GM12801 (cell line): ENCODE results near the gene ABCA5.

Experiments used
- TF ChIP-seq, protein P1 (sequence below): IDR thresholded peaks from one replicate; pipeline ENCODE4 v1.5.1; 2011; ENCODE audit warnings: control low read depth; ENCODE audit not compliant: insufficient read length; ENCODE audit errors: extremely low read depth

ABCA5 gene

GRCh38 chr17:69302682-69303081 is 24.3 kb downstream of the ABCA5 start:
- TF ChIP-seq, protein P1, sequence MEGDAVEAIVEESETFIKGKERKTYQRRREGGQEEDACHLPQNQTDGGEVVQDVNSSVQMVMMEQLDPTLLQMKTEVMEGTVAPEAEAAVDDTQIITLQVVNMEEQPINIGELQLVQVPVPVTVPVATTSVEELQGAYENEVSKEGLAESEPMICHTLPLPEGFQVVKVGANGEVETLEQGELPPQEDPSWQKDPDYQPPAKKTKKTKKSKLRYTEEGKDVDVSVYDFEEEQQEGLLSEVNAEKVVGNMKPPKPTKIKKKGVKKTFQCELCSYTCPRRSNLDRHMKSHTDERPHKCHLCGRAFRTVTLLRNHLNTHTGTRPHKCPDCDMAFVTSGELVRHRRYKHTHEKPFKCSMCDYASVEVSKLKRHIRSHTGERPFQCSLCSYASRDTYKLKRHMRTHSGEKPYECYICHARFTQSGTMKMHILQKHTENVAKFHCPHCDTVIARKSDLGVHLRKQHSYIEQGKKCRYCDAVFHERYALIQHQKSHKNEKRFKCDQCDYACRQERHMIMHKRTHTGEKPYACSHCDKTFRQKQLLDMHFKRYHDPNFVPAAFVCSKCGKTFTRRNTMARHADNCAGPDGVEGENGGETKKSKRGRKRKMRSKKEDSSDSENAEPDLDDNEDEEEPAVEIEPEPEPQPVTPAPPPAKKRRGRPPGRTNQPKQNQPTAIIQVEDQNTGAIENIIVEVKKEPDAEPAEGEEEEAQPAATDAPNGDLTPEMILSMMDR: no peak

- TF ChIP-seq, protein P1: no peak
Measured at GRCh38 chr17:69300222-69300621, 26.7 kb downstream of the ABCA5 start.

DNA sequence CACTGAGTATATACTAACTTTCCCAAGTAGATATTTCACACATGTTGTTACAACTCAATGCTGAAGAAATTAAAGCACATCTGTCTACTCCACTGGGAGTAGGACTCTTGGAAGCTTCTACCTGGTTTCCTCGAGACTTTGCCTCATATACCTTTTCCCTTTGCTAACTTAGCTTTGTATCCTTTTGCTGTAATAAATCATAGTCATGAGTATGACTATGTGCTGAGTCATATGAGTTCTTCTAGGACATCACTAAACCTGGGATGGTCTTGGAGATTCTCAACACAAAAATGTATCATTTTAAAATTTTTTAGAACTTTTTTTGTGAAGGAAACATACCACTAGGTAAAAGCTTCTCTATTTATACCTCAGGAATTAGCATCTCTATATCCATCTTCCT is 39.8 kb downstream of the ABCA5 start:
- TF ChIP-seq, protein P1: no peak

DNA sequence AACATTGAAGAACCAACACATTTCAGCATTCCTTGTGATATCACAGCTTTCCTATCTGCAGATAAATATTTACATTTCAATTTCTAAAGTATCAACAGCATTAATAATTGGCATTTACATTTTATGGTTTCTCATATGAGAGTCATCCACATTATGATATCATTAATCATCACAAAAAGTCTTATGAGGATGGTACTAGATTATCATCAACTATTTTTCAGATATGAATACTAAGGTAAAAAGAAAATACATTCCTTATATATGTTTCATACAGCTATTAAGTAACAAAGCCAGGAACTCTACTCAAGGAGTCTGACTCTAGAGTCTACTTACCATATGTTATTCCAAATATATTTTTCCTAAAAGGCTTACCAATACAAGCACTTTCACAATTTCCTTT is 40.7 kb downstream of the ABCA5 start:
- TF ChIP-seq, protein P1: no peak

GRCh38 chr17:69284646-69285045 is 42.3 kb downstream of the ABCA5 start:
- TF ChIP-seq, protein P1: no peak

GRCh38 chr17:69282002-69282401 is 44.9 kb downstream of the ABCA5 start:
- TF ChIP-seq, protein P1: no peak

DNA sequence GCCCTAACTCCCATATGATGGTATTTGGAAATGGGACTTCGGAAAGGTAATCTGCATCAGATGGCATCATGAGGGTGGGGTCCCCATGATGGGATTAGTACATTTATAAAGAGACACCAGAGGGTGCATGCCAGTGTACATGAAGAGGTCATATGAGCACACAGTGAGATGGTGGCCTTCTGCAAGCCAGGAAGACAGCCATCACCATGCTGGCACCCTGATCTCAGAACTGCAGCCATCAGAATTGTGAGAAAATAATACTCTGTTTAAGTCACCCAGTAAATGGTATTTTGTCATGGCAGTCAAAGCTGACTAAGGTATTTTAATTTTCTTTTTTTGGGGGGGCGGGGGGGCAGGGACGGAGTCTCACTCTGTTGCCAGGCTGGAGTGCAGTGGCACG is 51.2 kb downstream of the ABCA5 start:
- TF ChIP-seq, protein P1: no peak

DNA sequence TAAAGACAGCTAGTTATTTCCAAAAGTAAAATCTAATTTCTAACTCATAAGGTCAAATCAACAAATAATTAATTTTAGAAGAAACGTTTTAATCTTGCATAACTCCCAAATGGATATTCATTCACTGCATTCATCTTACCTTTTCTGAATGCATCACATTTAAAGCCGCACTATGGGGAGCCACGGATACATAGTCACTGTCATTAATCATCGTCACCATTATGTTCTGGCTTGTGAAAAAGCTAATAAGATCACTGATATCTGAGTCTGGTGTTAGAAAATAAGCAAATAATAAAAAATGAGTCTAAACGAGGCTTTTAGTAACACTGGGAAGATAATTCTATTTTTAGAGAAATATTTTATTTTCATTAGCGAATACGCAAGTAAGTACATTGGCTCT is 55.9 kb downstream of the ABCA5 start:
- TF ChIP-seq, protein P1: no peak
